ENCODE data around the gene USO1.
"Not testable (repeated sequence)": the region's sequence is repeated elsewhere in the genome, so short reads cannot be mapped to it uniquely, and the experiment has no call there.

Gene USO1, protein sequence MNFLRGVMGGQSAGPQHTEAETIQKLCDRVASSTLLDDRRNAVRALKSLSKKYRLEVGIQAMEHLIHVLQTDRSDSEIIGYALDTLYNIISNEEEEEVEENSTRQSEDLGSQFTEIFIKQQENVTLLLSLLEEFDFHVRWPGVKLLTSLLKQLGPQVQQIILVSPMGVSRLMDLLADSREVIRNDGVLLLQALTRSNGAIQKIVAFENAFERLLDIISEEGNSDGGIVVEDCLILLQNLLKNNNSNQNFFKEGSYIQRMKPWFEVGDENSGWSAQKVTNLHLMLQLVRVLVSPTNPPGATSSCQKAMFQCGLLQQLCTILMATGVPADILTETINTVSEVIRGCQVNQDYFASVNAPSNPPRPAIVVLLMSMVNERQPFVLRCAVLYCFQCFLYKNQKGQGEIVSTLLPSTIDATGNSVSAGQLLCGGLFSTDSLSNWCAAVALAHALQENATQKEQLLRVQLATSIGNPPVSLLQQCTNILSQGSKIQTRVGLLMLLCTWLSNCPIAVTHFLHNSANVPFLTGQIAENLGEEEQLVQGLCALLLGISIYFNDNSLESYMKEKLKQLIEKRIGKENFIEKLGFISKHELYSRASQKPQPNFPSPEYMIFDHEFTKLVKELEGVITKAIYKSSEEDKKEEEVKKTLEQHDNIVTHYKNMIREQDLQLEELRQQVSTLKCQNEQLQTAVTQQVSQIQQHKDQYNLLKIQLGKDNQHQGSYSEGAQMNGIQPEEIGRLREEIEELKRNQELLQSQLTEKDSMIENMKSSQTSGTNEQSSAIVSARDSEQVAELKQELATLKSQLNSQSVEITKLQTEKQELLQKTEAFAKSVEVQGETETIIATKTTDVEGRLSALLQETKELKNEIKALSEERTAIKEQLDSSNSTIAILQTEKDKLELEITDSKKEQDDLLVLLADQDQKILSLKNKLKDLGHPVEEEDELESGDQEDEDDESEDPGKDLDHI

DNA sequence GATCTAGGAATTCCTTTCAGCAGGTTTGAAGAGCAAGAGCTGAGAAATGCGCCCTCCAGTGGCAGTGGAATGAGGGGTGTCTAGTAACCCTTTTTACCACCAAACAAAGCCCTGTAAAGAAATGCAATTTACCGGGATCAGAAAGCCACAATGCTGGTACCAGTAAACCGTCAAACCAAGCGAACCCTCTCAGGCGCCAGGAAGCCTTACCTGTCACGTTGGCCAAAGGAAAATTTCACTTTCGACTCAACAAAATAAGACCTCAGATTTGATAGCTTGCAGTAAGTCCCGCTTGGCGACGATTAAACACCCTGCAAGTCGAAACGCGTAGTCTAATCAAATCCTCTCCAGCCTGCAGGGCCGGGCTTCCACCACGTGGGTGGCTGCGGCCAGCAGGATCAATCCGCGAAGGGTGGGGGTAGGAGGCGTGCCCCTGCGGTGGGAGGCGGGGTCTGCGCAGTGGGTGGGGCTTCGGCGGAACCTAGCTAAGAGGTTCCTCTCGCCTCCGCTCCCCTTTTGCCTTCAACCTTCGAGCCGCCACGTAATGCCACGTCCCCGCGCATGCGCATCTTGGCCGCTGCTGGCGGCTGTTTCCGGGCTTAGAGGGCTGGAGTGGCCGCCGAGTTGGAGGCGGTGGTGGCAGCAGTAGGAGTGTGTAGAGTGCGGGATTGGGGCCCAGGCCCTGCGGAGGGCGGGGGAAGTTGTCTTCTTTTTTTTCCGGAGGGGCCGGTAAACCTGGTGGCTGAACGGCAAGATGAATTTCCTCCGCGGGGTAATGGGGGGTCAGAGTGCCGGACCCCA is at the start of gene USO1:
Gene USO1, plus strand, starts transcription at position 512 of the 801 bp plus-strand sequence. Its CDS starts 243 bp downstream, at position 755.
- DNase-seq (ENCODE audit: low read depth) = peak; percentile 95

DNA sequence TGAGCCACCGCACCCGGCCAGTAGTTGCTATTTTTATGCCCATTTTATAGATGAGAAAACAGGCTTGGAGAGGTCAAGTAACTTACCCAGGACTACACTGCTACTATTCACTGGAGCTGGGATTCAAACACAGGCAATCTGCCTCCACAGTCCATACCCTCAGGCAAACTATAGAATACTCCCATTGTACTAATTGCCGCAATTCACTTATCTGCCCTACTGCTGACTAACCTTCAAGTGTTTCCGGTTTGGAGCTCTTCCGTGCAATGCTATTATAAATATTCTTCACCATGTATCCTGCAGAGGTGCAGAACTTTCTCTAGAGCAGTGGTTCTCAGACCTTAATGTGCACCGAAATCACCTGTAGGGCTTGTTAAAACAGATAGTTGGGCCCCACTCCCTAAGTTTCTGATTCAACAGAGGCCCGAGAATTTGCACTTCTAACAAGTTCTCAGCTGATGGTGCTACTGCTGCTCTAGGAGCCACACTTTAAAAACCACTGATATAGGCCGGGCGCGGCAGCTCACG is 49.3 kb upstream of the USO1 start:
- no peak for DNase-seq (ENCODE audit: low read depth)

DNA sequence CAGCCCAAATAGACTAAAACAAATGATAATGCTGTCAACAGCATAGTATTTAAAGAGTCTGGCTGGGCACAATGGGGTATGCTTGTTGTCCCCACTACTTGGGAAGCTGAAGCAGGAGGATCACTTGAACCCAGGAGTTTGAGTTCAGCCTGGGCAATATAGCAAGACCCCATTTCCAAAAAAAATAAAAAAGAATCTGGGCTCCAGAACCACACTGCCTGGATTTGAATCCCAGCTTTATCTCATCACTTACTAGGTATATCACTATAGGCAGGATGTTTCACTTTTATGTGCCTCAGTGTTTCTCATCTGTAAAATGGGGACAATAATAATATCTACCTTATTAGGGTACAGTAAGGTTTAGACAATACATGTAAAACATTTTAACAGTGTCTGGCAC is 45.9 kb upstream of the USO1 start:
- no peak for DNase-seq (ENCODE audit: low read depth)

DNA sequence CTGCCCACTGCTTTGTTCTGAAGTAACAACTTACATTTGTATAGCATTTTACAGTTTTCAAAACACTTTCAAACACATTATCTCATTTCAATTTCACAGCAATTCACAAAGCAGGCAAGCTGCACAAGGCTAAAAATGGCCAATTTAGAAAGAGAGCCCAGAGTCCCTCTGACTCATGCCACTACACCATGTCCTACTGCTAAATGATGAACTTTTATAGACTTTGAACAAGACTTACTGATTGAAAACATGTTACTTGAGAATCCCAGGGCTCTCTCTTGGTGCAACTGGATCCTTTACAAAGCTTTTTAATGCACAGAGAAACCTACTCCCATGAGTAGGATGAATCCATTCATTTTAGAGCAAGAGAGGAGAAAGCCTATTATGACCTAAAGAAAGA is 45.4 kb upstream of the USO1 start:
- DNase-seq (ENCODE audit: low read depth) = no peak

DNA sequence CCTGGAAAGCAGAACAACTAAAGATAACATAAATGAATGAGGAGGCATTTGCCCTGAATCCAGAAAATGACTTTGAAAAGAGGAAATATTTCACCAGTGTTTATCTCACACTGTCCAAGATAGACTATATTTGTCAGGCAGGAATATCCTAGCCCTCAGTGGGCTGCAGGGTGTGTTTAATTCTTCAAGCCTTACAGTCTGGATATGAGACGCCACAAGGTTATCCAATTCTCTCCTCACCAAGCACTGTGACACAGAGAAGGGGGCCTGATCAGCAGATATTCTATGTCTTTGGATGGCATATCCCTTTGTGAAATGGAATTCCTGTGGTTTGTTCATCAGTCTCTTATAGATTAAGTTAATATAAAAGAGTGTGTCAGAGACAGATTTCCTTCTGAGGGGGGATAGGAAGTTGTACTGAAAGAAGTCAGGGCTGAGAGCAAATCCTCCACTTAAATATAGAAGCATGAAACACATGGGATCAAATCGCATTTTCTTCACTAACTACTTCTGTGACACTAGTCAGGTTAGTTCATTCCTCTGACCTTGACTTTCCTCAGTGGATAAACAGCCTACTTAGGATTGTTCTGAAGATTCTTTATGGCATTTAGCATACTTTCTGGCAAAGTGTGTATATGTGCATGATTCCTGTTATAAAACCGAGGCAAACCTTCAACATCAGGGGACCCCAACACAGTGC is 44.4 kb upstream of the USO1 start:
- DNase-seq (ENCODE audit: low read depth) = no peak

DNA sequence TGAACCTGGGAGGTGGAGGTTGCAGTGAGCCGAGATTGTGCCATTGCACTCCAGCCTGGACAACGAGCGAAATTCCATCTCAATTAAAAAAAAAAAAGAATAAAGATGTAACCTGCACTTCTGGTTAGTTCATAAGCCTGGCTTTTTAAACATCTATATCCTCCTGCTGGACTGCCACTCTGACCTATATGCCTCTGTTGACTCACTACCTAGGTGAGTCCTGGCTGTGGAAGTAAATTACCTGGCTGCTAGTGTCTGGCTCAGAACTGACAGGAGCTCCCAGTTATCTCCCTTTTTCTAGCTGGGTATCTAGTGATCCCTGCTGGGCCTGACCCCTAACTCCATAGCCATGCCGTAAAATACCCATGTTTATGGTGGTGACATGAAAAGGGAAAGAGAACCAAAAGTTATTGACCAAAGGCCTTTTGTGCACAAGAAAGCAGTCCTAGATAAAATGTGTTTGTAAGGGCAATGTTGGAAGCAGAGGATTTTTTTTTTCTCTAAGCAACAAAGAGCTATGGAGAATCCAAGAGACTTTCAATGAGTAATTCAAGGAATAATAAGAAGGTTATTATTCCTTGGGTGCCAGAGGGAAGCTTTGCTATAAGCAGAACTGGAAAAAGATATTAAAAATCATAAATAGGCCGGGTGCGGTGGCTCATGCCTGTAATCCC is 40.8 kb upstream of the USO1 start:
- DNase-seq (ENCODE audit: low read depth) = no peak

DNA sequence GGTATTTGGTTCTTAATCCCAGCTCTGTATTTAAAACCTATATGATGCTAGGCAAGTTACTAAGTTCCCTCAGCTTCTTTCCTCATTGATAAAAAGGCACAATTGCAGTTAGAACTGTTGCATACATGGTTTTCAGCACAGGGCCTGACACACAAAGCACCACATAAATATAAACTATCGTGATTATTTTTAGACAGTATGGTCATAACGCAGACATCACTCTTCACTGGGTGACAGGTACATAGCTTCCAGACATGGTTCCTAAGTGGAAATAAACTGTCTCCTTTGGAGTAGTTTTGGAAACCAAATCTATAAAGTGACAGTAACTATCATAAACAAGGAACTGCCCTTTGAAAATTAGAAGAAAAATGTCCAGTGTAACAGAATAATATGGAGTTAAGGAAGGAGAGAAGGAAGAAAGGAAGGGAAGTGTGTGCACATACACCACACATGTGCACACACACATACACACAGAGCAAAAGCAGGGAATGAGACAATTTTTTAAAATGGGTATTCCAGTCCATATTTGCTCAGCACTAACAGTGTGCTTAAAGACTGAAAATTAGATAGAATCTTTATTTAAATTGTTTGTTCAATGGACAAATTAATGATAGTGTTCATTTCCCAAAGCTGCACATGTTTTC is 38.7 kb upstream of the USO1 start:
- no peak for DNase-seq (ENCODE audit: low read depth)

DNA sequence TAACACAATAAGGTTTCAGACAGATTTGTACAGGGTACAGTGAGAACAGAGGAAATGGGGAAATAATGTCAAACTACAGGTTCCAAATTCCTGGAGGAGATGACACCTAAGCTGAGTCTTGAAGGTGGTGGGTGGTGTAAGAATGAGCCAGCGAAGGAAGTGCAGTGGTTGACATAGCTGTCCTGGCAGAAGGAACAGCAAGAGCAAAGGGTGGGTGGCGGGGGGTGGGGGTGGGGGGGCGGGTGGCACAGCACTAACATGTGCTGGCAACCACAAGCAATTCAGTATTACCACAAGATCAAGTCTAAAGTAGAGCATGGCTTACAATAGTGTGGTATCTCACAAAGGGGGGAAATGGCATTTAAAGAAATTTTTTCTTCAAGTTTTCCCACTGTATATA is 38.0 kb upstream of the USO1 start:
- no peak for DNase-seq (ENCODE audit: low read depth)

DNA sequence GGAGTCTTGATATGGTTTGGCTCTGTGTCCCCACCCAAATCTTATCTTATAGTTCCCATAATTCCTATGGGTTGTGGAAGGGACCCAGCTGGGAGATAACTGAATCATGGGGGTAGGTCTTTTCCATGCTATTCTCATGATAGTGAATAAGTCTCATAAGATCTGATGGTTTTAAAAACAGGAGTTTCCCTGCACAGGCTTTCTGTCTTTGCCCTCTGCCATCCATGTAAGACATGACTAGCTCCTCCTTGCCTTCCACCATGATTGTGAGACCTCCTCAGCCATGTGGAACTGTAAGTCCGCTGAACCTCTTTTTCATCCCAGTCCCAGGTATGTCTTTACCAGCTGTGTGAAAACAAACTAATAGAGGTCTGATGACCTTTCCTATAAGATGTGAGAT is 37.3 kb upstream of the USO1 start:
- not testable (repeated sequence) for DNase-seq (ENCODE audit: low read depth)

DNA sequence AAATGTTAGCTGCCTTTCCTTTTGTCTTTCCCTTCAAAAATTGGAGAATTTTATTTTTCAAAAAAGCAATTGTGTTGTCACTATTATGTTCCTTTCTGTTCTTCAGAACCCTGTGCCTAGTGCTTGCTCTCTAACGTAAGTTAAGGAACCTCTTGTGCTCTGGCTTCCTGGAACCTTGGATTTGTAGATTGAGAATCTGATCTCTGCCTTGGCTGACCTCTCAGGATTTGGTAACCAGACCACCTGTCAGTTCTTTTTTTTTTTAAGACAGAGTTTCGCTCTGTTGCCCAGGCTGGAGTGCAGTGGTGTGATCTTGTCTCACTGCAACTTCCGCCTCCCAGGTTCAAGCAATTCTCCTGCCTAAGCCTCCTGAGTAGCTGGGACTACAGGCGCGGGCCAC is 32.3 kb upstream of the USO1 start:
- DNase-seq (ENCODE audit: low read depth) = not testable (repeated sequence)

DNA sequence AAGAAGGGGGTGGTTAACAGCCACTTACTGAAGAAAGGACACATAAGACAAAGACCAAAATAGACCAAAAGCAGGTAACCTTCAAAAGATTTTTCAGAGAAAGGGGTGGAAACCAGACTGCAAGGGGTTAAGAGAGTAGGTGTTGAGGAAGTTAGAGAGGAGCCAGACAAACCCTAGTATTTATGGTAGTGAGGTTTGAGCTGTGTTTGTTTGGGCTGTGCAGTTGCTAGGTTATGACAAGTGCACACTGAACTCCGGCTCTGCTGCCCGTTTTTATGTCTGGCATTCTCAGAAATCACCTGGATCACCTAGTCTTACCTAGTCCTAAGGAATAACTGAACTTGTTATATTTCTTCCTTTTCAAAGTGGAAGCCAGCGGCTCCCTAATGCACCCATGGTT is 28.3 kb upstream of the USO1 start:
- DNase-seq (ENCODE audit: low read depth) = no peak

DNA sequence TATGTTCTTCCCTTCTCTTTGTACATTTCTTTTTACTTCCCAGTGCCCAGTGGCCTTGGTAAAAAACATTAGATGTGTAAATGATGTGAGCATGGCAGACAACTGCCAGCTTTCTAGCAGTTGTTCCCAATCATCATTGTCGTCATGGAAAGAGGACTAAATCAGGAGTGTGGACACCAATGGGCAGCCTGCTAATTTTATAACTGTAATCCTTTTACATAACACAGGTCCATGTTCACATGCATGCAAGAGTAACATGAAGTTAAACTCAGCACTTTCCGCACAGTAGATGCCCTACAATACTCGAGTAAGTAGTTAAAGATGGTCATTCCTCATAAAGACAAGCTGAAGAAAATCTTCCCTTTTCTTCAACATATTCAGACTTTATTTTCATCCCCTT is 27.8 kb upstream of the USO1 start:
- DNase-seq (ENCODE audit: low read depth) = no peak

DNA sequence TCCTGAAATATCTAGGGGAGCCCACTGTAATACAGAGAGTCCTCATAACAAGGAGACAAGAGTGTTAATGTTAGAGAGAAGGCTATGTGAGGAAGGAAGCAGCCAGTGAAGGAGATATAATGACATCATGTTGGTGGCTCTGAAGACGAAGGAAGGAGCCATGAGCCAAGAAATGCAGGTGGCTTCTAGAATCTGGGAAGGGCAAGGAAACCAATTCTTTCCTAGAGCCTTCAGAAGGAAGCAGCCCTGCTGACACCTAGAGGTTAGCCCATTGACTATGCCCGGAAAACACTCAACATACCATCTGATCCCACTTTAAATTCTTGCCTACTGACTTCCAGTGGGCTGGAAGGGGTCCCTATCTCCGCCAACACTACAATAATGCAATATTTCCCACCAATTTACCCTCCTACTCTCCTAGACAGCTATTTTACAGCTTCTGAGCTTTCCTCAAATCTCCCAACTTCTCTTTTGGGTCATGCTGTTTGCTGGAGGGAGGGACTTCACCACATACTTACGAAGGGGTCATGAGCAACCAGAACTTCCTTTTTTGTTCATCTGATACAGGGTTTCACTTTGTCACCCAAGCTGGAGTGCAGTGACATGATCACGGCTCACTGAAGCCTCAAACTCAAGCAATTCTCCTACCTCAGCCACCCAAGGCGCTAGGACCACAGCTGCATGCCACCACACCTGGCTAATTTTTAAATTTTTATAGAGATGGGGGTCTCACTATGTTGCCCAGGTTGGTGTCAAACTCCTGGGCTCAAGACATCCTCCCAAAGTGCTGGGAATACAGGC is 26.0 kb upstream of the USO1 start:
- no peak for DNase-seq (ENCODE audit: low read depth)

DNA sequence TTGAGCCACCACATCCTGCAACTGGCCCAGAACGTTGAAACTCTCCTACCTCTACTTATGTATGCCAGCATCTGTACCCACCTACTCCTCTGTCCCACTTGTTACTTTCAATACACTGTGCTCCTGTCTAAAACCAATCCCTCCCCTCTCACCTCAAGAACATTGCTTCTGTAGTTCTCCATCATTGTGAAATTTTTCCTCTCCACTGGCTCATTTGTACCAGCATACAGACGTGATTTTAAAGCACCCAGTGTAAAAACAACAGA is 25.5 kb upstream of the USO1 start:
- no peak for DNase-seq (ENCODE audit: low read depth)

DNA sequence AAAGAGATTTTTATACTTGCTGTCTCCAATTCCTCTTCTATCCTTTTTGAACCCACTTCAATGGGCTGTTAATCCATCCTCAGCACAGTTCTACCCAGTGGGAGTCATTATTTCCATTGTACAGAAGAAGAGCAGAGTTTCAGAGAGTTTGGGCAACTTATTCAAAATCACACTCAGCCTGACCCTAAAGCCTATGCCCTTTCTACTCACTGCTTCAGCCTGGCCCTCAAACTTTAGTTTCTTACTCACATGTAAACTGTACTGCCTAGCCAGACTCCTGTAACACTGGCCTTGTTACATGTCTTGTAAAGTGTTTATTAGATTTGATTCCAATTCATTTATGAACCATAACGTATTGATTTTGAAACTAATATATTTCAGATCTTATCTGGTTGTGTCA is 25.1 kb upstream of the USO1 start:
- no peak for DNase-seq (ENCODE audit: low read depth)

DNA sequence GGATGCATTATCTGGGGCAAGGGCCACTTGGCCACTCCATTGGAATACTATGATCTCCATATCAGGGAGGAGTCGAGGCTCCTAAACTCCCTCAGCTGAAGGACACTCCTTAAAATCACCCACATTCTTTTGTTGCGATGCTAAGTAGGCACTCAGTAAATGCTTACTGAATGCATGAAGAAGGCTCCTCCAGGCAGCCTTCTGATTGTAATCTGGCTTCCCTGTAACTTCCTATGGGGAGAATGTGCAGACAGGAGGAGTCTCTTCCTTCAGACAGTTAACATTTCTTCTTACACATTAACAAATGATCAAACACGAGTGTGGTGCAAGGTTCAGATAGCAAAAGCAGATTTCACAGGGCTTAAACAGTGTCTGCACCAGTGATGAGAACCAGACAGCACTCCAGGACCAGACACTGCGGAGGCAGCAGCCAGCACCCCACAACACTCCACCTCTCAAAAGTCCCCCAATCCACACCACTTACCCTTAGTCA is 21.4 kb upstream of the USO1 start:
- DNase-seq (ENCODE audit: low read depth) = no peak

DNA sequence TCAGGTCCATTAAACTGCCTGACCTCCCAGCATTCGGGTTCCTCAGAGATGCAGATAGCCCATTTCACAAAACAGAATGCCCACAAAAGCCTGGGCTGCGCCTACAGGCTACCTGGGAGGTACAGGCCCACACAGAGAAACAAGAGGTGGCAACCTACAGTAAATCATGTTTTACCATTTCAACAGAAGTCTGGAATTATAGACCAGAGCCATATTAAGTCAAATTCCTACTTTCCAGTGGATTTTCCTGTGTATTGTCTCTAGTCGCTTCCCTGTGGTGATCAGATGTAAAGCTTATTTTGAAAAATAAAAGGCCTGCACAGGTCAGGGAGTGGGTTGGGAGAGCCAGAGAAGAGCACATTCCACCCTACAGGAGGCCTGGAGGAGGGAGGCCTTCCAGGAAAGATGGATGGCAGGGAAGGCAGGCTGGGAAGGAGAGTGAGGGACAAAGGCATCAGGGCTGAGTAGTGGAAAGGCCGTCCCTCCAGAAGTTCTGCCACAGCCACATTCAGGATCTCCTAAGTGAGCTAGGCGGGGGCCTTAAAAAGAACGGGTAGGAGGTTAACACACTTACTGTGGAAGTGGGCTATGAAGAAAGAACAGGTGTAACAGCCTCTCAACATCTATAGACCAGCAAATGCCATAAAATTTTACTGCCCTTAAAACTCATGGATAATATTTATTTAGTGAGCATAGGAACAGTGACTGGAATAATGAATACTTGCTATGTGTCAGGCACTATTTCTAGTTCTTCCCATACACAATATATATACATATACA is 19.0 kb upstream of the USO1 start:
- DNase-seq (ENCODE audit: low read depth) = no peak

DNA sequence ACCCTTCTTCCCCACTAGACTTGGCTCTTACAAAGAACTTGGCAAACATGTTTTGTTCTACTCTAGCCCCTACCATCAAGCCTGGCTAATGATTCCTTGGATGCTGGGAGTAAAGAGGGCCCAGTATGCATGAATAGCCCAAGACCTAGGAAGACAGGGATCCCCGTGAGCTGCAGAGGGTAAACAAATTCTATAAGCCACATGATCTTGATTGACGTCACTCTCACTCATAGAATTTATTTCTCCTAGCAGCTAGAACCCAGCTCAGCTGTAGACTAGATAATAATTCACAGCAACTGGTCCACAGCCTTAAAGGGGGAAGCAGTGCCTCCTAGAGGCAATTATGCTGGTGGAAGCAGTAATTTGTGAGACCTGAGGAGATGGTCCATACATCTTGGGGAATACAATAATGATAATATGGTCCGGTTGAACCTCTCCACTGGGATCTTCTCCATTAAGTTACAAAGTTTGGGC is 16.1 kb upstream of the USO1 start:
- DNase-seq (ENCODE audit: low read depth) = no peak

DNA sequence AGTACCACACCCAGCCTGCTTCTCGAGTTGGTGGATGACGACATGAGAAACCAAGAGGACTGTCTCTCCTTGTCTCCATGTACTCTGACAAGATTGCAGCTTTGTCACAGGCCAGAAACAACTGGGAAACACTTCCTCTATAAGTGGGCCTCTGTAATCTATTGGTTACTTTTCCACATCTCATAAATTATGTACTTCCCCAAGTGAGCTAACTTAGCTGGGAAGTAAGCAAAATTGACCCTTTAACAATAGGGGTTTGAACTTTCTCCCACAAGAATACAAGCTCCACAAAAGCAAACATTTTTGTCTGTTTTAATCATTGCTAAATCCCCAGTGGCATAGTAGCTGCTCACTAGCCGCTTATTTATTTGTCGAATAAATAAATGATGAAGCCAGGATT is 14.1 kb upstream of the USO1 start:
- no peak for DNase-seq (ENCODE audit: low read depth)
